Left cardiac atrium (tissue), 4 donors: ENCODE measurements around the gene GABRQ. TPM values are rescaled to one million over a fixed set of nuclear protein-coding genes. Genes with fewer than 3 reads are reported as not detected.
"Not testable (repeated sequence)": the region's sequence is repeated elsewhere in the genome, so short reads cannot be mapped to it uniquely, and the experiment has no call there.

Source experiments
- ATAC-seq, 2 donors: fragments of 200-7000 bp; cut with Tn5 transposase; one replicate each; pipeline ENCODE4 v1.9.1; 2020; ENCODE audit warnings: mild to moderate bottlenecking in 2 of 2, moderate library complexity in 2 of 2
- DNase-seq: peaks from one replicate; pipeline ENCODE4 v3.0.0-alpha.2; 2020
- intact Hi-C, 2 donors: fragments of 100-400 bp; cut with DNase I; formaldehyde crosslinking; loops; one replicate each; pipeline versions ENCODE4 v1.14.1 to v1.15.1; 2022 to 2023
- total RNA-seq, 2 donors: library from RNA; stranded (reverse); fragmentation: NEBNext Ultra II Directional; extraction: Animal tissue kit (Norgen Biotek cat#: 25700); gene quantifications; one replicate each; pipeline ENCODE4 v1.2.1, GENCODE V29; 2021
- donor health status: DM: no; HTN: yes; CAD: no.
- donor health status: DM: no; HTN: yes; CAD: no; lungs with severe emphysema.
- donor health status: DM: yes; HTN: yes; CAD: no.
- donor health status: Dilated cardiomyopathy.

GABRQ gene
- total RNA-seq, 2 donors from 2014 or later = not detected

DNA sequence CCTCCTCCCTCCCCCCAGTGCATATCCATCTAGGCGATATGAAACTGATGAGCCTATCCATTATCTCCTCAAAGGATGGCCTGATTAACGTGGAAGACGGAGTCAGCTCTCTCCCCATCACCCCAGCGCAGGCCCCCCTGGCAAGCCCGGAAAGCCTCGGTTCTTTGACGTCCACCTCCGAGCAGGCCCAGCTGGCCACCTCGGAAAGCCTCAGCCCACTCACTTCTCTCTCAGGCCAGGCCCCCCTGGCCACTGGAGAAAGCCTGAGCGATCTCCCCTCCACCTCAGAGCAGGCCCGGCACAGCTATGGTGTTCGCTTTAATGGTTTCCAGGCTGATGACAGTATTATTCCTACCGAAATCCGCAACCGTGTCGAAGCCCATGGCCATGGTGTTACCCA lies 14.8 kb downstream of the GABRQ start:
- DNase-seq = no peak
- intact Hi-C loops = no loop called here
- ATAC-seq = no peak

DNA sequence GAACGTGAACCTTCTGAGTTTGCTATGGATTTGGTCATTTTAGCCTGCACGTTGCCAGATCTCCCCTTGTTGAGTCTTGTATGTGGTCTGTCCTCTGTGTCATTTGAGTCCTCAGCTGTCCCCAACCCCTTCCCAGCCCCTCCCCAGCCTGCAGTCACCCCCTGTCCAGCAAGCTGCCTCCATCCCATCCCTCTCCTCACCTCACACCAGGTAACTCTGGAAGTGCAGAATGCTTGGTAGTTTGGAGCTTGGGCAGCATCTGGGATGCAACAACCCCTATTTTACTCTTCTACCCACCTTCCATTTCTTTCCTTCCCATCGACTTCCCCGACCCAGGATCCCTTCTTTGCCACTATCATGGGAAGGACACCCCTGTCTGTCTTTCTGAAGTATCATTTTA lies 18.4 kb downstream of the GABRQ start:
- no peak for ATAC-seq
- intact Hi-C loops = no loop called here
- DNase-seq = no peak

DNA sequence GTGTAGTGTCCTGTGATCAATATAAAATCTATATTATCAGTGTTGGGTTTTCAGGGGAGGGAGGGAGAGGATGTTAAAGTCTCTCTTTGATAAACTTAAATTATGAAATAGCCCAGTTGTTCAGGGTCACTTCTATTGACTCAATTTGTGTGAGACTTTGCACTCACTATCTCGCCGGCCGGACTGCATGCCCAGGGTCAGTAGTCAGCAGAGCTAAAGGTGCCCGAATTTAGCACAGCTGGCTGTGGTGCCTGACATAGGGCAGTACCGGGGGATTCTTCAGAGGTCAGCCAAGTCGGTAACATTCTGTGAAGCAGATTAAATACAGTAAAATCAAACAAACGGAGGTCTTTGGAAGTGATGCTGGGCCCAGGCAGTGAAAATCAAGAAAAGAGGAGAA lies 19.2 kb downstream of the GABRQ start:
- no peak for DNase-seq
- no peak for ATAC-seq
- intact Hi-C loops = no loop called here

DNA sequence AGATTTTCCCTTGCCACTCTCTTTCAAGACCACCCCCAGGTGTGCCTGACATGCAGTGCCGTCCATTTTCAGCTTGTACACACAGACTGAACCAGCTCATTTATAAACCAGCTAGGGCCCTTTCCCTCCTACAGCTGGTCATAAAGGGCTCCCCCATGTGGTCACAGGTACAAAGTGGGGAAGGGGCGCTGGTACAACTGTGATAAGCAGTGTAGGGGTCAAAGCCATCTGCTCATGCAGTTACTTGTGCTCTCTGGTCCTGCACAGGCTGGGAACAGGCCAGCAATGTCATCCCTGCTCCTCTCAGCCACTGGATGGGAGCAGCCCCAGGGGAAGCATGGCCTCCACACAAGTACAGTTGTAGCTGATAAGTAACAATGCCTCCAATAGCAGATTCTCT lies 20.6 kb downstream of the GABRQ start:
- intact Hi-C loops = no loop called here
- DNase-seq (no peak), ATAC-seq (no peak)

DNA sequence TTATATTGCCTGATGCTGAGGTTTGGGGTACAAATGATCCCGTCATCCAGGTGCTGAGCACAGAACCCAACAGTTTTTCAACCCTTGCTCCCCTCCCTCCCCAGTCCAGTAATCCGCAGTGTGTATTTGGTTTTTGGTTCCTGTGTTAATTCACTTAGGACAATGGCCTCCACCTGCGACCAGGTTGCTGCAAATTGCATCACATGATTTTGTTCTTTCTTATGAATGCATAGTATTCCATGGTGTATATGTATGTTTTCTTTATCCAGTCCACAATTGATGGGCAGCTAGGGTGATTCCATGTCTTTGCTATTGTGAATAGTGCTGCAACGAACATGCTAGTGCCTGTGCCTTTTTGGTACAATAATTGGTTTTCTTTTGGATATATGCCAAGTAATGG lies 25.4 kb downstream of the GABRQ start:
- intact Hi-C loops = no loop called here
- ATAC-seq (no peak), DNase-seq (no peak)

DNA sequence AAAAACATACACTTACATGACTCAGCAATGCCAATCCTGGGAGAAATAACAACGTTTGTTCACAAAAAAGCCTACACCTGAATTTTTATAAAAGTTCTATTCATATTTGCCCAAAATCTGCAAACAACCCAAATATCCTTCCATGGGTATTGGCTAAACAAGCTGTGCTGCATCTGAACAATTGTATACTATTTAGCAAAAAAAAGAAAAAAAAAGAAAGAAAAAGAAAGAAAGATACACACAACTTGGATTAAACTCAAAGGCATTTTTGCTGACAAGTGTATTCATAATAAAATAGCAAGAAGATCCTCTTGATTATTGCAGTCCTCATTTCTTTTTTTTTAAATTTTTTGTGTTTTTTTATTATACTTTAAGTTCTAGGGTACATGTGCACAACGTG lies 36.4 kb downstream of the GABRQ start:
- intact Hi-C loops = no loop called here
- ATAC-seq = no peak
- no peak for DNase-seq

DNA sequence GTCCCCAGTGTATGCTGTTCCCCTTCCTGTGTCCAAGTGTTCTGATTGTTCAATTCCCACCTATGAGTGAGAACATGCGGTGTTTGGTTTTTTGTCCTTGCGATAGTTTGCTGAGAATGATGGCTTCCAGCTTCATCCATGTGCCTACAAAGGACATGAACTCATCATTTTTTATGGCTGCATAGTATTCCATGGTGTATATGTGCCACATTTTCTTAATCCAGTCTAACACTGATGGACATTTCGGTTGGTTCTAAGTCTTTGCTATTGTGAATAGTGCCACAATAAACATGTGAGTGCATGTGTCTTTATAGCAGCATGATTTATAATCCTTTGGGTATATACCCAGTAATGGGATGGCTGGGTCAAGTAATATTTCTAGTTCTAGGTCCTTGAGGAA lies 37.0 kb downstream of the GABRQ start:
- ATAC-seq, intact Hi-C loops, DNase-seq: not testable (repeated sequence)

DNA sequence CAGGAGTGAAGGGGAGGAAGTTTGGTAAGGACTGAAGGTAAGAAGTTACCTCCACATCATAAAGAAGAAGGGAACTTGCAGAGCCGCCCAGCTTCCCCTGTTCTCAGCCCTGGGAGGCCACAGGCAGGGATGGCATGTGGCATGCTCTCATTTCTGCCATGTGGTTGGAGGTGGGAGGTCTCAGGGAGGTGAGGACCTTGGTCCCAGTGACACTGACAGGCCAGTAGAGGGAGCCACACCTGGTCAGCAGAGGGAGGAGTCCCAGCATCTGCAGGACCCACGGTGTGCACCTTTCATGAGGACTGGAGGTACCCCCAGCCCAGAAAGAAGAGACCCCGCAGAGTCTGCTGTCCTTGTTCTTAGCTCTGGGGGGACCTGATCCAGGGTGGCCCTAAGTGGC lies 43.3 kb downstream of the GABRQ start:
- DNase-seq, ATAC-seq, intact Hi-C loops: not testable (repeated sequence)

DNA sequence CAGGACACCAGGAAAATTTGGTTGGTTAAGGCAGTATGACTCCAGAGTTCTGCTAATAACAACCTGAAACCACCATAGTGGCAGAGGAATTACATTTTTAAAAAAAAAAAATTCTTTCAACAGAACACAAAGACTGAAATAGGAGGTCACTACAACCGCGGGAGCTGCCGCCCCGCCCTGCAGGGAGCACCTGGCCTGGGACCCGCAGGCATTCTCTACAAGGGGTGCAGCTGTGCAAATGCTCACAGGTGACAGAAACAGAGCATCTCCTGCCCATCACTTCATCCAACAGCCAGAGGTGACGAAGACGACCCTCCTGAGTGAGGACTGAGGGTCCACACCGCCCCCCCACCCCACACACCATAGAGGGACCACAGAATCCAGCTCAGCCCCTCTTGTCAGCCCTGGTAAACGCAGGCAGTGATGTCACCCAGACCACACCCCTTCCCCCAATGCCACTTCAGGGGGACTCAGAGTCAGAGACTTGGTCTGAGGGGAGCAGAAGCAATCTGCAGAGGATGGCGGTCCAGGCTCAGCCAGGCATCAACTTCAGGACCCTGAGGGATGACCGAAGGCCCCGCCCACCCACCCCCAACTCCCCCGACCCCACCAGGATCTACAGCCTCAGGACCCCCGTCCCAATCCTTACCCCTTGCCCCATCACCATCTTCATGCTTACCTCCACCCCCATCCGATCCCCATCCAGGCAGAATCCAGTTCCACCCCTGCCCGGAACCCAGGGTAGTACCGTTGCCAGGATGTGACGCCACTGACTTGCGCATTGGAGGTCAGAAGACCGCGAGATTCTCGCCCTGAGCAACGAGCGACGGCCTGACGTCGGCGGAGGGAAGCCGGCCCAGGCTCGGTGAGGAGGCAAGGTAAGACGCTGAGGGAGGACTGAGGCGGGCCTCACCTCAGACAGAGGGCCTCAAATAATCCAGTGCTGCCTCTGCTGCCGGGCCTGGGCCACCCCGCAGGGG lies 60.5 kb downstream of the GABRQ start, which contains the start of gene MAGEA3:
TSS of gene MAGEA3 (plus strand) at position 843 of the 980 bp plus-strand sequence. CDS start 2,039 bp downstream, outside the sequence.
- intact Hi-C loops, ATAC-seq: not testable (repeated sequence)

DNA sequence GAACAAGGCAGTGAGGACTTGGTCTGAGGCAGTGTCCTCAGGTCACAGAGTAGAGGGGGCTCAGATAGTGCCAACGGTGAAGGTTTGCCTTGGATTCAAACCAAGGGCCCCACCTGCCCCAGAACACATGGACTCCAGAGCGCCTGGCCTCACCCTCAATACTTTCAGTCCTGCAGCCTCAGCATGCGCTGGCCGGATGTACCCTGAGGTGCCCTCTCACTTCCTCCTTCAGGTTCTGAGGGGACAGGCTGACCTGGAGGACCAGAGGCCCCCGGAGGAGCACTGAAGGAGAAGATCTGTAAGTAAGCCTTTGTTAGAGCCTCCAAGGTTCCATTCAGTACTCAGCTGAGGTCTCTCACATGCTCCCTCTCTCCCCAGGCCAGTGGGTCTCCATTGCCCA lies 62.7 kb downstream of the GABRQ start:
- intact Hi-C loops, DNase-seq, ATAC-seq: not testable (repeated sequence)

More for the DNA sequence above, 60.5 kb downstream of the GABRQ start, which contains the start of gene MAGEA3:
- not testable (repeated sequence) for DNase-seq

DNA sequence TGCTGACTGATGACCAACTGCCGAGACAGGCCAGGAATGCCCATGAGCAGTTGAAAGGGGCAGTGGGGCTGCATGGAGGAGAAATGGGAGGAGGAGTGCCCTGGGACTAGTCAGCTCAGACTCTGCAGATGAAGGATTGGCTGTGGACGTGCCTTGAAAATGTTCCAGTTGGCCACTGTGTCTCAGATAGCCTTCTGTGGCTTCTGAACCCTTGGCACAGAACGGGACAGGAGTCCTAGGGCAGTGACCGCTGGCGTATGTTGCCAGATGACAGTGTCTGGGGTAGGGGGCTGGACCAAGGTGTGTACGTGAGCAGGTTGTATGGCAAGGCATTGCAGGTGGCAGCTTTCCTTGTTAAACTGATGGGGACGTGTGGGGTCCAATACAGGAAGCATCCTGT lies 68.8 kb downstream of the GABRQ start:
- intact Hi-C loops, ATAC-seq, DNase-seq: not testable (repeated sequence)

Other genes with a start within 250 kb of the GABRQ start
- gene GABRA3, start 186.6 kb upstream of the GABRQ start, total RNA-seq = not detected
- gene MAGEA3, start 60.9 kb downstream of the GABRQ start, total RNA-seq = not detected
- gene CSAG2, start 71.4 kb downstream of the GABRQ start, total RNA-seq = not detected
- gene MAGEA2B, start 76.7 kb downstream of the GABRQ start, total RNA-seq = not detected
- gene CSAG1, start 95.8 kb downstream of the GABRQ start, total RNA-seq = not detected
- not detected for gene MAGEA12, start 95.9 kb downstream of the GABRQ start, total RNA-seq
- gene MAGEA2, start 115.9 kb downstream of the GABRQ start, total RNA-seq = not detected
- gene CSAG3, start 121.3 kb downstream of the GABRQ start, total RNA-seq = not detected
- gene MAGEA6, start 131.8 kb downstream of the GABRQ start, total RNA-seq = not detected
- 10 to 100 TPM; 20.3 to 24.5 TPM for gene CETN2, start 192.9 kb downstream of the GABRQ start, total RNA-seq
- 10 to 100 TPM; 21.4 to 27.0 TPM for gene NSDHL, start 193.2 kb downstream of the GABRQ start, total RNA-seq